GM19395 (cell line): ENCODE measurements around the gene RNPEPL1.
"Not testable (repeated sequence)": the region's sequence is repeated elsewhere in the genome, so short reads cannot be mapped to it uniquely, and the experiment has no call there.

Experiments used
- ATAC-seq: cut with Tn5 transposase; IDR thresholded peaks from one replicate; pipeline ENCODE4 v1.9.1; 2021; ENCODE audit warnings: mild to moderate bottlenecking, moderate library complexity; ENCODE audit not compliant: unreplicated experiment

Gene RNPEPL1

GRCh38 chr2:240603081-240603835 lies 35.0 kb downstream of the RNPEPL1 start:
- ATAC-seq, result no peak

- ATAC-seq, result no peak
Observed at GRCh38 chr2:240603846-240604245, 35.6 kb downstream of the RNPEPL1 start.

DNA sequence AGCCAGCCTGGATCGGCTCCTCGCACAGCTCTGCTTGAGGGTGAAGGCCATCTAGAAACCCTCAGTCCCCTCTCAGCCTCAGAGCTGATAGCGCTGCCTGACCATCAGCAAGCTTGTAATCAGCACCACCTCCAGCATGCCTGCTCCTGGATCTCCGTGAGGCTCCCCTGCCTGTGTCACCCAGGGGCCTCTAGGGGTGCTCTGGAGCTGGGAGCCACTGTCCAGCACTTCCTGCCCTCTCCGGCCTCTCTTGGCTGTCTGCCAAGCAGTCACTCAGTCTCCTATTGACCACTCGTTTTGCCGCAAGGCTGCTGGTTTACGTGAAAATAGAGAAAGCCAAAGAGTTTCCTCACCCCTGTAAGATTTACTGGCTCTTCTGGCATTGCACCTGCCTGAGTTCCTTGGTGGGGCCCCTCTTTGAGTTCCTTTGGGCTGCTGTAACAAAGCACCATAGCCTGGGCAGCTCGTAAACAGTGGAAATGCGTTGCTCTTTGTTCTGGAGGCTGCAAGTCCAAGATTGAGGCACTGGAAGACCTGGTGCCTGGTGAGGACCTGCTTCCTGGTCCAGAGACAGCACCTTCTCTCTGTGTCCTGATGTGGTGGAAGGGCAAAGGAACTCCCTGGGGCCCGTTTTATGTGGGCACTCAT lies 36.1 kb downstream of the RNPEPL1 start:
- no peak for ATAC-seq

DNA sequence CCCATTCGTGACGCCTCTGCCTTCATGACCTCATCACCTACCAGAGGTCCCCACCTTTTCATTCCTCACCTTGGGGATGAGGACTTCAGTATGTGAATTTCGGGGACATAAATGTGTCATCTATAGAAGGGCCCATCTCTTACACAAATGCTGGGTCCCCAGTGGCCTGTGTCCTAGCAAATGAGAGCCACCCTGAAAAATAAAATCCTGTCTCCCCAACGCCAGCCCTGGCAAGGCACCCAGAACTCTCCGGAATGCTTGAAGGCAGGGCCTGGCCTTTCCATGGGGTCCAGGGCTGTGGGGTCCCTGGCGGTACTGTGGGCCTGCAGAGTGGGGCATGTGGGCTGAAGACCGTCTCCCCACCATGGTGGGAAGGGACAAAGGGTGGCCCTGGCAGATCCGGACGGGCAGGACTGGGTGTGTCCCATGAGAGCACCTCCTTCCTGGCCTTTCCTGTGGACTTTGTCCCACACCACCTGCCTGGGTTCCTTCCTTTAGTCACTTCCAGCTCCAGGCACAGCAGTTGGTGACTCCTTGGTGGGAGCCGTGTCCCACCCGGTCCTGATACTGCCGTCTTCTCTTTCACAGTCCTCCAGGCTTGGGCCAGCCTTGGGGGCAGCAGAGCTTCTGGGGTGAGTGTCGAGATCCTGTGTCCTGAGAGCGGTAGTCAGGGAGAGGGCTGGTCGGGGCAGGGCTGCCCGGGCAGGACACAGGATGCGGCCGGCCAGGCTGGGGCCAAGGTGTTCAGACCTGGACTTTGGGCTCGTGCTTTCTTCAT lies 36.8 kb downstream of the RNPEPL1 start:
- ATAC-seq, result no peak

- no peak for ATAC-seq
Observed at GRCh38 chr2:240605867-240606743, 37.8 kb downstream of the RNPEPL1 start.

GRCh38 chr2:240611601-240612210 lies 43.4 kb downstream of the RNPEPL1 start:
- no peak for ATAC-seq

GRCh38 chr2:240613781-240614180 lies 45.5 kb downstream of the RNPEPL1 start:
- ATAC-seq, result no peak

DNA sequence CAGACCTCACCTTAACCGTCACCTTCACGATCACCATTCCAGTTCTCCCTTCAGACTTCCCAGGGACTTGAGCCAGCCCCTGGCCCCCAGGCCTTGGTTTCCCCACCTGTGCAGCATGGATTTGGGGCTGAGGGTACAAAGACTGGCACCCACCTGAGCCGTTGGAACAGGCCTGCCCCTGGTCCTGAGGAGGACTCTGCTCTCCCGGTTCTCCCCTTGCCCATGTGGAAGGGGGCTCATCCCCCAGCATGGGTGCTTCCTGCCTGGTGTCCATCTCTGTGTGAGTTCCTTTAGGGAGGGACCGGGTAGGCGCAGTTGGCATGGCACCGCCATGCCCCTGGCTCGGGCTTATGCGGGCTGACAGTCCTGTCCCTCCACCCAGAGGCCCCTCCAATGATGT lies 46.1 kb downstream of the RNPEPL1 start:
- no peak for ATAC-seq

DNA sequence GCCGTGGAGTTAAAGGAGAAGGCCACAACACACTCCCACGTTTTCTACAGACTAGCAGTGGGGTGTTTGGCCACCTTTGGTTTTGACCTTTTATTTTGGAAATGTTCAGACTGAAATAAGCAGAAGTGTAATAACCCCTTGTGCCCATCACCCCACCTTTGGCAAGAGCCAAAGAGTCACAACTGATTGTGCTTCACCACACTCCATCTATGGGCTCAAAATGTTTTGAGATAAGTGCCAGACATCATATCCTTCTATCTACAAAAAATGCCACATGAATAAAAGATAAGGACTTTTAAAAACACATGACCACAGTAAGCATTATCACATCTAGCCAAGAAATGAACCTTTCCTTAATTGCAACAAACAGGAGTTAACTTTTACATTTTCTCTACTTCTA lies 47.1 kb downstream of the RNPEPL1 start:
- ATAC-seq, result no peak

DNA sequence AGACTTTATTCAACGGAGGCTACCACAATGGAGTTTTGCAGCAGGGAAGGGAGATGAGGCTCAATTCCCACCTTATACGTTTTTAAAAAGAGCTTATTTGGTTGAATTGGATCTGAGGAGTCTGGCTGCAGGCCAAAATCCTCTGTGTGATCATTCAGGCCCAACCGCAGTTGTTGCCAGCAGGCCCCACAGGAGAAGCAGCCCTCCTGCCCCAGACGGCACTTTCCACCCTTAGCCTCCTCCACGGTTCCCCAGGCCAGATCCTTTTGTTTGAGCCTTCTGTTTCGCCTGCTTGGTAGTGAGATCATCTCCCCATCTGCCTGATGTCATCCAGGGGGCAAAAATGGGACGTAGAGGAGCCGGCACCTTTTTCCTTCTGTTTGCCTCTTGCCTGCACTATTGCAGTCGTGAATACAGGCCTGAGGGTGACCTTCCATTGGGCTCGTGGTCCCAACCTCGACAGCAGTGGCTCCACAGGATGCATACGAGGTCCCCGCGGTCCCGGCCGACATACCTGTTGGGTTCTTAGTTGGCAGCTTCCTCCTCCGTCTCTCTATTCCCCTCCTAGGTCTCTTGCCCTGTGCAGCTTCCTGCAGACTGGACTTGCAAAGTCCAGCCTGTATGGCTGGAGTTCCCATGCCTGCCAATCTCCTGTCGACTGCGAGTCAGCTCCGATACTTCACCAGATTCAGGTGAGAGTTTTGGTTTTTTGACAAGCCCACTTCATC lies 47.7 kb downstream of the RNPEPL1 start:
- ATAC-seq, result no peak

- not testable (repeated sequence) for ATAC-seq
Observed at GRCh38 chr2:240616860-240617666, 48.8 kb downstream of the RNPEPL1 start.

DNA sequence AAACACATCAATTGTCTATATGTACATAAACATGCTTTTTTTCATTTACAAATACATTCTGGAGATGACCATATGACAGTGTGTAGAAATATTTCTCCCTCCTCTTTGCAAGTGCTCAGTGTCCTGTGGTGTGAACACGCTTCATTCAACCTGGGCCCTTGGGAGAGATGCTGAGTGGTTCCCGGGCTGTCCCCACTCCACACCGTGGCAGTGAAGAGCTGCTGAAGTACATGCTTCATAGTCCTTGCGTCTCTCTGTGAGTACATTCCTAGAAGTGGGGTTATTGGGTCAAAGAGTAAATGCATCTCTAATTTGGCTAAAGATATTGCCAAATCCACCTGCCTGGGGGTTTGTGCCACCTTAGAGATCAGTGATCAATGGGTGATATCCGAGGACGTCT lies 50.5 kb downstream of the RNPEPL1 start:
- no peak for ATAC-seq

GRCh38 chr2:240619506-240620148 lies 51.3 kb downstream of the RNPEPL1 start:
- ATAC-seq, result no peak

DNA sequence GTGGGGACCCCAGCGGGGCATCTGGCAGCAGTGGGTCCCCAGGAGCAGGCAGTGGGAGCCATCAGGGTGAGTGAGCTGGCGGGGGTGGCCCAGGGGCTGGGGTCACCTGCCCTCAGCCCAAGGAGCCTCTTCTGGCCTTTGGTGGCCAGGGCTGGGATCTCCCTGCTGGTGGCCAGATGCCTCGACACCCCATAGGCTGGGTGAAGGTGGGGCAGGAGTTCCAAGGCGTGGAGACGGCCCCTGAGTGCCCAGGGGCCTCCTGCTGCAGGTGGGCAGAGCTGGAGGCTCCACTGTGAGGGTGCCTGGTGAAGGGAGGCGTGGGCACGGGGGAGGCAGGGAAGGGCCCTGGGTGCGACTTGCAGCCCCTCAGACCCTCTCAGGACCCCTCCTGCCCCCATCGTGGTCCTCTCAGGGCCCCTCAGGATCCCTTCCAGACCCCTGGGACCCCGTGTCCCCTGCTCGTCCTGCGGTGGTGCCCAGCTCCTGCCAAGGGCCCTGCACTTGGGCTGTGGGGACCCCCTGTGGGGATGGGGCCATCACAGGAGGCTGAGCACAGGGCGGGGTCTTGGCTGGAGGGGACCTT lies 52.0 kb downstream of the RNPEPL1 start:
- no peak for ATAC-seq

DNA sequence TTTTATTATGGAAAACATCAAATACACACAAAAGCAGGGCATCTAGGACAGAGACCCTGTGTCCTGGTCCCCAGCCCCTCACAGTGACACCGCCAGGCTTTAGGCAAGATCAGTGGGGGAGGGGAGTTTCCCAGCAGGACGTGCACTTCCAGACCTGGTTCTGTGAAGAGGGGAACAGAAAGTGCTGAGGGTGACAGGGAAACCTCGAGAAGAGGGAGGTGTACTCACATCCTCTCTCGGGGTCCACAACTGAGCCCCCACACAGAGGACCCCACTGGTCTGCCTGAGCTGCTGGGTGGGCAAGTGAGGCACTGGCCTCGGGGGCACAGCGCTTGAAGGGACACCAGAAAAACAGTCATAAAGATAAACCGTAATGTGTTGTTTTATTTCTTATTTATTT lies 52.6 kb downstream of the RNPEPL1 start:
- no peak for ATAC-seq

DNA sequence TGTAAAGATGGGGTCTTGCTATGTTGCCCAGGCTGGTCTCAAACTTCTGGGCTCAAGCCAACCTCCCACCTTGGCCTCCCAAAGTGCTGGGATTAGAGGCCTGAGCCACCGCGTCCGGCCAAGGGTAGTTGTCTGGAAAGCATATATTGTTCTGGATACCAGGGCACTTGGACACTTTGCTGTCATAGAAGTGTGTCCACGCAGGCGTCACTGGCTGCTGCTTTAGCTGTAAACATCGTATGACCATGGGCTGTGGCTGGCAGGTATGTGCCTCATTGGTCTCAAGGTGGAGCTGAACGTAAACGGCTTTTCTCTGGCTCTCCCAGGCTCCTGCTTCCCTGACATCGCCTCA lies 53.8 kb downstream of the RNPEPL1 start:
- no peak for ATAC-seq

GRCh38 chr2:240622531-240623235 lies 54.4 kb downstream of the RNPEPL1 start:
- no peak for ATAC-seq
